Fibroblast of lung (primary cell): Measurements from ENCODE around the gene OR51E2.

Experiments
- EZH2 ChIP-seq: IDR thresholded peaks from 2 replicates; pipeline ENCODE4 v1.5.1; 2012; ENCODE audit warnings: low read length, control low read depth, mild to moderate bottlenecking; ENCODE audit errors: missing control alignments
- TF ChIP-seq, protein P1 (sequence below), 2 donors: IDR thresholded peaks in 1 of 2; conservative IDR thresholded peaks in 1 of 2; 1 replicate in 1 of 2; 2 replicates in 1 of 2; pipeline ENCODE4 v1.5.1; 2011 to 2012; ENCODE audit warnings: low read length in 2 of 2, control low read depth in 1 of 2, inconsistent platforms in 1 of 2, low read depth in 1 of 2, mild to moderate bottlenecking in 1 of 2

DNA sequence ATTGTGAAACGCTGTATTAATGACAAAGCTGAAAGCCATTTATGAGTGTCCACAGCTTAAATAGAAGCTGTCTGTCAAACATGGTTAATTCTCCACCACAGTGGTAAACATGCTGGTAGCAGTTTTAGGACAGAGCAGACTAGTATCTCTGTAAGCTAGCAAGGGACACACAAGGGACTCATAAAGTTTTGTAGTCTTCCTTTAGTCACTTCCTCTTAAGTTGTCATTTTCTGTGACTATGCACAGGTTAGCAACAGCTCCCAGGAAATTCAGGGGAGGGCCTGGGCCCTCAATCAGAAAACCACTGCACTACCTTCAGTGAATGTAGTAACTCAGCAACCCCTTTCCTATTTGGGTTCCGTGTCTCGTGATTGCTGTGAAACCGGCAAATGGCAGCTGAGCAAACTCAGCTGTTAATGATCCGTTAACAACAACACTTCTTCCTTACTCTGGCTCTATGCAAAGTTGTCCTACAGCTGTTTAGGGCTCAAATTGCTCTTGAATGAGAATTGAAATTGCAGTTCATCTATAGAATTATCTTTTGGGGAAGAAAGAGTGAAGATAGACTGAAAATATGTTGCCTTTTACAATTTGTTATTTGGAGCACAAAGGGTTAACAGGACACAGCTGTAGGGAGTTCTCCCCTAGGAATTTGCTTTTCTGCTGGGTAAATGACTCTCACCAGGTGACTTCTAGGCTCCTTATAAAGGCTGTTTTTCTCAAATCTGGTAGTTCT lies 6.6 kb upstream of the OR51E2 start, which contains the start of gene MMP26:
- TF ChIP-seq, protein P1, sequence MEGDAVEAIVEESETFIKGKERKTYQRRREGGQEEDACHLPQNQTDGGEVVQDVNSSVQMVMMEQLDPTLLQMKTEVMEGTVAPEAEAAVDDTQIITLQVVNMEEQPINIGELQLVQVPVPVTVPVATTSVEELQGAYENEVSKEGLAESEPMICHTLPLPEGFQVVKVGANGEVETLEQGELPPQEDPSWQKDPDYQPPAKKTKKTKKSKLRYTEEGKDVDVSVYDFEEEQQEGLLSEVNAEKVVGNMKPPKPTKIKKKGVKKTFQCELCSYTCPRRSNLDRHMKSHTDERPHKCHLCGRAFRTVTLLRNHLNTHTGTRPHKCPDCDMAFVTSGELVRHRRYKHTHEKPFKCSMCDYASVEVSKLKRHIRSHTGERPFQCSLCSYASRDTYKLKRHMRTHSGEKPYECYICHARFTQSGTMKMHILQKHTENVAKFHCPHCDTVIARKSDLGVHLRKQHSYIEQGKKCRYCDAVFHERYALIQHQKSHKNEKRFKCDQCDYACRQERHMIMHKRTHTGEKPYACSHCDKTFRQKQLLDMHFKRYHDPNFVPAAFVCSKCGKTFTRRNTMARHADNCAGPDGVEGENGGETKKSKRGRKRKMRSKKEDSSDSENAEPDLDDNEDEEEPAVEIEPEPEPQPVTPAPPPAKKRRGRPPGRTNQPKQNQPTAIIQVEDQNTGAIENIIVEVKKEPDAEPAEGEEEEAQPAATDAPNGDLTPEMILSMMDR (conservative IDR thresholded peaks at IDR 0.05 in 1 of 2, IDR thresholded peaks at IDR 0.05 in 1 of 2; ENCODE audit: low read depth in 1 of 2, low read length in 2 of 2), result no peak
- no peak for TF ChIP-seq EZH2
